ENCODE data around the gene ZNF213.
A peak's percentile ranks its signal among the peaks of the same experiment; 100 is the strongest.
"Not testable (repeated sequence)": the region's sequence is repeated elsewhere in the genome, so short reads cannot be mapped to it uniquely, and the experiment has no call there.

The ZNF213 gene

DNA sequence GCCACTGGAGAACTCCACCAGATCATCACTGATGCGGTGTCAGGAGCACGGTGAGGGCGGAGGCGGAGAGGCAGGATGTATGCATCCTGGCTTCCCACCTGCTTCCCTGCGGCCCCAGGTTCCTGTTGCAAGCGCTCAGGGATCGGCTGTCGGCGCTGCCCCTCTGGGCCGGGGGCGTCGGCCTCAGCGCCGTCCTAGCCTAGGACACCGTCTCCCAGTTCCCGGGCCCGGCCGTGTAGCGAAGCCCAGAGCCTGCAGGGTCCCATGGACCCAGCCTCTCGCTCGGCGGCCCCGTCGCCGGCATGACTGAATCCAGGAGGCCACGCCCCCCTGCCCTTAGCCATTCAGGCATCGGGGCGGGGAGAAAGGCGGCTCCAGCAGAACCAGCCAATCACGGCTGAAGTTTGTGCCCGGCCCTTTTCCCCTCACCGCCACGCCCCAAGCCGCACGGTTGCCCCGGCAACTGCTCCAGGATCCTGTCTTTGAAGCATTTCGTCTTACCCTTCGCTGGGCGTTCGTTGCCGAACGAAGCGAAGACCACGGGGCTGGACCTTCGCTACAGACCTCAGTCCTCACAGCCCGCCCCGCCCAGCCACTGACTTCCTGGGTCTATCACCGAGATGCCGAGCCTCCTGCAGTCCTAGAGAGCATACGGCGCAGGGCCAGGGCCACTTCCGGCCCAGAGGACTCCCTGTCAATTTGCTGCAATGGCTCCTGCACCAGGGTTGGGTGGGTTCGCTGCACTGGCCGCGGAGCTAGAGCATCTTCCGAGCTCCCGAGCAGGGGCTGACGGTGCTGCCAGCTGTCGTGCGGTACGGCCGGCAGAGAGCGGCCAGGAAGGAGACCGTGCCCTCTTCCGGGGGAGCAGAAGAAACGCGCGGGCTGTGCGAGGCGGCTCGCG is 10.6 kb upstream of the ZNF213 start:
- DNase-seq, result peak; percentile 93 to 99 (median 96)
- intact Hi-C loops (cut with DNase I), result no loop called here

DNA sequence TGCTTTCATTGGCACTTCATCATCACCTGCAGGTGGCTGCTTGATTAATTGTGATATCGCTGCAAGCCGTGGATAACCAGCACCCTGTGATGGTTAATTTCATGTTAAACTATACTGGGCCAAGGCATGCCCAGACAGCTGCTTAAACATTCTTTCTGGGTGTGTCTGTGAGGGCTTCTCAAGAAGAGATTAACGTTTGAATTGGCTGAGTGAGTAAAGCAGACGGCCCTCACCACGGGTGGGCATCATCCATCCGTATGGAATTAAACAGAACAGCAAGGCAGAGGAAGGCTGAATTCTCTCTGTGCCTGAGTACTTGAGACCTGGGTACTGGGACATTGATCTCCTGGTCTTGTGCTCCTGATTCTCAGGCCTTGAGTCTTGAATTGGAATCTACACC is 7.1 kb upstream of the ZNF213 start:
- DNase-seq, result no peak
- intact Hi-C loops (cut with DNase I), result loop anchor here (2.0 kb wide), 1 partner anchor 69 kb away; no protein-coding TSS in a partner anchor

DNA sequence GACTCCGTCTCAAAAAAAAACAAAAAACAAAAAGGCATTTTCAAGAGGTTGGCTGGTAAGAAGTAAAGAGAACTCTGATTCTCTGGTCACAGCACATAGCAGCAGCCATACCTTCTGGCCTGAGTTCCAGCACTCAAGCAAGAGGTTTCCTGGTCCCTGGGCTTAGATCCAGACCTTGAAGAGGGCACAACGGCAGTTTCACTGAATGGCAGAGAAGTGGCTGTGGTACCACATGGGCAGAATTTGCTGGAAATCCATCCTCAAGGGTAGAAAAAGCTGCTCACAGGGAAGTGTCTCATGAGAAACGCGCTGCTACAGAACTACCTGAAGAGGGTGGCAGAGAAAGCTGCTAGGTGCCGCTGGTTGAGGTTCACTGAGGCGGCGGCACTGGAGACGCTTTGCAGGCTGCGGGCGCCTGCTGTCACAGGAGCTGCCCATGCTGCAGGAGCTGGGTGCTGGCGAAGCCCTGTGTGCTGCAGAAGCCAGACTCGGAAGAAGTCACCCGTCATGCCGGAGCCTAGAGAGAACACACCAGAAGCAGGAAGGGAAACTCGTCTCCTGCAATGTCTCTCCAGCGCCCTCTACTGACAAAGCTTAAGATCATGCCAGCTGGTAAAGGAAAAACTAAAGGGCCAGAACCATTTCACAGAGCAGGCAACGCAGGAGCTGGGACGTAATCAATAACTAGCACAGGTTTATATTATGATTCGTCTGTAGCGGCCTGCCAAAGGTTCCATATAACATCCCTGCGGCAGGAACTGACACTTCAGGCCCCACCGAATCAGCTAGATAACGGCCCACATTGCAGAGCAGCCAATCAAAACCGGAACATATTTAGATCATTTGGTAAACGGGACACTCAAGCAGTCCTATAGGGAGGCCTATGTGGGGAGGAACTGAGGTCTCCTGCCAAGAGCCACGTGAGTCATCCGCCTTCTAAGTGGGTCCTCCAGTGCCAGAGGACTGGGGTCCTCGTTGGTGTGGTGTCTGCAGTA is 5.4 kb upstream of the ZNF213 start:
- peak; percentile 52 to 96 (median 70) for DNase-seq

DNA sequence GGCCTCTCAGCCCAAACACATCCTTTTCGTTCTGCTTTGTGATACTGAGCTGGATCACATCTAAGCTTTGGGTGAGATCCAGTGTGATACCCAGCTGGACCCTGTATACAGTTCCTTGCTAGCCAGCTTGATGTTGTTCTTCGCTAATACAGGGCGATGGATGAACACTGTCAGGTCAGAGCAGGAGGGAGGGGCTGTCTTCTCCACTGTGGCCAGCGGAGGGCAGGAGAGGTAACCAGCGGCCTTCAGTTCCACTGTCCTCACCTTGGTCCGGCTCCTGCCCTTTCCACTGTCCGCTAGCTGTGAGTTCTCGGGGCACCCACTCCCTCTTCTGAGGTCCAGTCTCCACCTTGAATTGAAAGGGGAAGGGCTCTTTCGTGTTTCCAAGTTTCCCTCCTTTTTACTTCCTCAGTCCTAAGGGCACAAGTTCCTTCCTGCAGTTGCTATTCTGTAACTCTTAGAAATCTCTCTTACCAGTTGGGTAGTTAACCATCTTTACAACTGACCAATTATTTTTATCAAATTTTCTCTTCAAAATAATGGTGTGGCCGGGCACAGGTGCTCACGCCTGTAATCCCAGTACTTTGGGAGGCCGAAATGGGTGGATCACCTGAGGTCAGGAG is 3.0 kb upstream of the ZNF213 start:
- peak in 2 of 10 donors; percentile 44 to 69 for DNase-seq
- intact Hi-C loops (cut with DNase I), result no loop called here

More for the DNA sequence above, 5.4 kb upstream of the ZNF213 start:
- intact Hi-C loops (cut with DNase I), result loop anchor here (2.0 kb wide), 1 partner anchor 71 kb away; no protein-coding TSS in a partner anchor

DNA sequence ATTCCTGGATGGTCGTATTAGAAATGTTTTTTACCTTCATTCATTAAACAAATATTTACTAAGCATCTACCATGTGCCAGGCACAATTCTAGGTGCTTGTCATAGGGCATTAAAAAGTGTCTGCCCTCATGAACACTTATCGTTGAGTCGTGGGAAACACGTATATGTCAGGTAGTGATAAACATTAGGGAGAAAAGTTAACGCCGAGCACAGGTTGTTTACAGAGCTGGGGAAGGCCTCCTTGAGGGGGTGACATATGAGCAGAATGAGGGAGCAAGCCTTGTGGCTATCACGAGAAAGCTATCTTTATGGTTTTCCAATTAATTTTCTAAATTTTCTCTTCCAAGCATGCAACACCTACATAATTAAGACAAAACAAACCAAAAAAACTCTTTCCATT is 985 bp upstream of the ZNF213 start:
- intact Hi-C loops (cut with DNase I), result no loop called here
- DNase-seq, result no peak

DNA sequence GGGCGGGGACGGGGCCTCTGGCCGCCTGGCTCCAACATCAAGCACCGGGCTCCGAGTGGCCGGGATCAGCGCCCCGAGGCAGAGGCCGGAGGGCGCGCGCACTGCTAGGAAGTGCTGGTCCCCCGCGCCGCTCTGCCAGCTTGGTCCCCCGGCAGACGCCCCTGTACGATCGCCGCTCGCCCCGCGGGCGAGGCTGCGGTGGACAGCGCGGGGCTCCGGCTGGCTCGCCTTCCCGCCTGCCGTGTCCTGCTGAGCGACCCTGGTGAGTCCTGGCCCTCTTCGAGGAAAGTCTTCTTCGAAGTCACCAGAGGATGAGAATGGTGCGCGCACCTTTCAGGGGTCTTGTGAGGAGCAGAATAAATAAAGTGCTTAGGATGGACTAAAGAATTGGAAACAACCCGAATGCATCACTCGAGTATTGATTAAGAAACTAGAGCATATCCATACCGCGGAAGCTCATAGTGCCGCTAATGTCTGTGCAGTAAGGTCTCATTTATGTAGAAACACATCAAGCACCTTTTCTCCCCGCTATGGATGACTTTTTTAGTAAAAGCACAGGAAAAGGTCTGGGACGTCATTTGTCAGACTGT is 392 bp downstream of the ZNF213 start:
- DNase-seq, result peak in 1 of 10 donors; percentile 87
- intact Hi-C loops (cut with DNase I), result no loop called here

DNA sequence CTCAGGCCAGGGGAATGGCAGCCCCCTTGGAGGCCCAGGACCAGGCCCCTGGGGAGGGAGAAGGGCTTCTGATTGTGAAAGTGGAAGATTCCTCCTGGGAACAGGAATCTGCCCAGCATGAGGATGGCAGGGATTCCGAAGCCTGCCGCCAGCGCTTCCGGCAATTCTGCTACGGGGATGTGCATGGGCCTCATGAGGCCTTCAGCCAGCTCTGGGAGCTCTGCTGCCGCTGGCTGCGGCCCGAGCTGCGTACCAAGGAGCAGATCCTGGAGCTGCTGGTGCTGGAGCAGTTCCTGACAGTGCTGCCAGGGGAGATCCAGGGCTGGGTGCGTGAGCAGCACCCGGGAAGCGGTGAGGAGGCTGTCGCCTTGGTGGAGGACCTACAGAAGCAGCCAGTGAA is 2.4 kb downstream of the ZNF213 start:
- intact Hi-C loops (cut with DNase I), result no loop called here
- peak in 3 of 10 donors; percentile 22 to 77 (median 72) for DNase-seq

DNA sequence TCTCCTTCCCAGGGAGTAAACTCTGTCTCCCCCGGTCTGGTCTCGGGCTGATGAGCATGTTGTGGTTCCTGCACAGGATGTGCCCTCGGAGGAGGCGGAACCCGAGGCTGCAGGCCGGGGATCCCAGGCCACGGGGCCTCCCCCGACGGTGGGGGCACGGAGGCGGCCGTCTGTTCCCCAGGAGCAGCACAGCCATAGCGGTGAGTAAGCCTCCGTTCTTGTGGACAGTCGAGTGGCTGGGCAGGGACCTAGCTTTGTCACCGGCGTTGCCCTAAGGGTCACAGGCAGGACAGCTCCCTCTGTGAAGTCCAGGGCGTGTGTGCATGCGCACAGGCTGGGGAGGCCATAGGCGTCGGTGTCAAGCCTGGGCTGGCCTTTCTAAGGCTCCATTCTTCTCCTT is 3.5 kb downstream of the ZNF213 start:
- intact Hi-C loops (cut with DNase I), result no loop called here
- DNase-seq, result peak in 3 of 10 donors; percentile 59 to 63 (median 61)

DNA sequence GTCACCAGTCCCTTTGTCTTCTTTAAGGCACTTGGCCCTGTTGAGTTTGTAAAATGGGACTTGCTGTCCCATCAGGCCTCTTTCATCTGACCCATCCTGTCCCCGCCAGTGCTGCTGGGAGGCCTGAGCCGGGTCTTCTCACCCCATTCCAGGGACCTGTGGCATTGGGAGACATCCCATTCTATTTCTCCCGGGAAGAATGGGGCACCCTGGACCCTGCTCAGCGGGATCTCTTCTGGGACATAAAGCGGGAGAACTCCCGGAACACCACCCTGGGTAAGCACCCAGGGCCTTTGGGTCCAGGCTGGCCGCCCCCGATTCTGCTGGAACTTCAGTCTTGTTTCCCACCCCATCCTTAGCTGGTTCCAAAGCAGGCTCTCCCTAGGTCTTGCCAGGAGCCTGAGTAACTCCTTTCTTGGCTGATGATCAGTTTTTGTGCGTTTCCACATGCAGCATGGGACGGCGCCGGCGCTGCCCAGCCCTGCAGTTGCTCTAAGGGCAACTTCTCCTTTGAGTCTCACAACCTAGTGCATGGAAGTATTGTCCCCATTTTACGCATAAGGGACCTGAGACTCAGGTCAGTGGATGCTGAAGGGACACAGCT is 4.1 kb downstream of the ZNF213 start:
- peak in 3 of 10 donors; percentile 27 to 75 (median 32) for DNase-seq
- intact Hi-C loops (cut with DNase I), result no loop called here

DNA sequence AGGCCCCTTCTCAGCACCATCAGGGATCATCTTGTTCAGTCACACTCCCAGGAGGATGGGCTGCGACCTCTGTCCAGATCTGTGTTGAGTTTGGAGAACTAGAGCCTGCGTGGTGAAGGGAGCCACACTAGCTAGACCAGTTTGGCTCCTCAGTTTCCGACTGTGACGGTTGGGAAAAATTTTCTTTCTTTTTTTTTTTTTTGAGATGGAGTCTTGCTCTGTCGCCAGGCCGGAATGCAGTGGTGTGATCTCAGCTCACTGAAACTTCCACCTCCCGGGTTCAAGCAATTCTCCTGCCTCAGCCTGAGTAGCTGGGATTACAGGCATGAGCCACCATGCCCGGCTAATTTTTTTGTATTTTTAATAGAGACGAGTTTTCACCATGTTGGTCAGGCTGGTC is 4.7 kb downstream of the ZNF213 start:
- intact Hi-C loops (cut with DNase I), result not testable (repeated sequence)
- DNase-seq, result peak in 3 of 10 donors; percentile 8 to 35 (median 9)

DNA sequence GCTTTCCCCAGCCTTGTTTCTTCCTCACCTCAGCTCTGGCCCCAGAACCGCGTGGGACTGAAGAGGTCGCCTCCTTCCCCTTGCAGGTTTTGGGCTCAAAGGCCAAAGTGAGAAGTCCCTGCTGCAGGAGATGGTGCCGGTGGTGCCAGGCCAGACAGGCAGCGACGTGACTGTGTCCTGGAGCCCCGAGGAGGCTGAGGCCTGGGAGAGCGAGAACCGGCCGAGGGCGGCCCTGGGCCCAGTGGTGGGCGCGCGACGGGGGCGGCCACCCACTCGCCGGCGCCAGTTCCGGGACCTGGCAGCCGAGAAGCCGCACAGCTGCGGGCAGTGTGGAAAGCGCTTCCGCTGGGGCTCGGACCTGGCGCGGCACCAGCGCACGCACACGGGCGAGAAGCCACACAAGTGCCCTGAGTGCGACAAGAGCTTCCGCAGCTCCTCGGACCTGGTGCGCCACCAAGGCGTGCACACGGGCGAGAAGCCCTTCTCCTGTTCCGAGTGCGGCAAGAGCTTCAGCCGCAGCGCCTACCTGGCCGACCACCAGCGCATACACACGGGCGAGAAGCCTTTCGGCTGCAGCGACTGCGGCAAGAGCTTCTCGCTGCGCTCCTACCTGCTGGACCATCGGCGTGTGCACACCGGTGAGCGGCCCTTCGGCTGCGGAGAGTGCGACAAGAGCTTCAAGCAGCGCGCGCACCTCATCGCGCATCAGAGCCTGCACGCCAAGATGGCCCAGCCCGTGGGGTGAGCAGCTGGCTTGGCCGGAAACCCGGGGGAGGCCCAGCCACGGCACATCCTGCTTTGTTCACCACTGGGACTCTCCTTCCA is 6.0 kb downstream of the ZNF213 start:
- DNase-seq, result peak in 3 of 10 donors; percentile 59 to 75 (median 74)
- intact Hi-C loops (cut with DNase I), result no loop called here

DNA sequence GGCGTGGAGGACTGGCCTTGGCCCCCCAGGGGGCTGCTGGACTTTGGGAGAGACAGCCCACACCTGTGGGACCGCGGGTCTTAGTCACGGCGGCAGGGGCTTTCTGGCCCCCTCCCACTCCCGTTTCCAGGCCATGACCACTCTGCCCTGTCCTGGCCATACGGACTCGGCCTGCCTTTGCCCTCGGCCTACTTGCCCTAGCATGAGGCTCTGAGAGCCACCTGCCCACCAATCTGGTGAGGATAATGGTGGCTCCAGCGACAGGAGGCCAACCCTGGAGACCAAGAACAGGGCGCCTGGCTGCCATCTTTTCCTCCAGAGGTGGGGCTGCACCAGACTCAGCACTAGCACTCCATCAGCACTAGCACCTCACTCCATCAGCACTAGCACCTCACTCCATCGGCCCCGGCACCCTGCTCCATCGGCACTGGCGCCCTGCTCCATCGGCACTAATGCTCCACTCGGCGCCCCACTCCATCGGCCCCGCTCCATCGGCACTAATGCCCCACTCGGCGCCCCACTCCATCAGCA is 7.0 kb downstream of the ZNF213 start:
- peak in 3 of 10 donors; percentile 47 to 72 (median 66) for DNase-seq
- intact Hi-C loops (cut with DNase I), result no loop called here

DNA sequence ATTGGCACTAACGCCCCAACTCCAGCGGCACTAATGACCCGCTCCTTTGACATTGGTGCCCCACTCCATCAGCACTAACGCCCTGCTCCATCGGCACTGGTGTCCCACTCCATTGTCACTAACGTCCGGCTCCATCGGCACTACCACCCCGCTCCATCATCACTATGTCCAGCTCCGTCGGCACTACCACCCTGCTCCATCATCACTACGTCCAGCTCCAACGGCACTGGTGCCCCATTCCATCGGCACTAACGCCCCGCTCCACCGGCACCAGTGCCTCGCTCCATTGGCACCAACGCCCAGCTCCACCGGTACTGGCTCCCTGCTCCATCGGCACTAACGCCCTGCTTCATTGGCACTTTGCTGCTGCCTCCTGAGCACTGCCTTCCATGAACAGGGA is 7.5 kb downstream of the ZNF213 start:
- intact Hi-C loops (cut with DNase I), result no loop called here
- DNase-seq, result peak in 1 of 10 donors; percentile 74

DNA sequence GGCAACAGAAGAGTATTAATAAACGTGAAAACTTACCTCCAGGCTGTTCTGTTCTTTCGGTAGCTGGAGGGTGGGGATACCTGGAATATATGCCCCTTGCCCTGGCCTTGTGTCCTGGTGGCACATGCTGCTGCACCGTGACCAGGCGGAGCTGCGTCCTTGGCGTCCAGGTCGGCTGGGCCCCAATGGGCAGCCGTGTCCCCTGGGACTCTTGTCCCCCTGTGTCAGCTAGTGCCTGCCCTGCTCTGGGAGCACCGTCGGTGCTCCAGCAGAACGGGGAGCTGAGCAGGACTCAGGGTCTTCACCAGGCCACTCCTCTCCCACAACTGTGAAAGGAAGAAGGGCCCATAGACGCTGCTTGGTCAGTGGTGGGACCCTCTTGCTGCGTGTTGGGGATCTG is 7.9 kb downstream of the ZNF213 start:
- intact Hi-C loops (cut with DNase I), result no loop called here
- DNase-seq, result peak in 2 of 10 donors; percentile 55 to 75

DNA sequence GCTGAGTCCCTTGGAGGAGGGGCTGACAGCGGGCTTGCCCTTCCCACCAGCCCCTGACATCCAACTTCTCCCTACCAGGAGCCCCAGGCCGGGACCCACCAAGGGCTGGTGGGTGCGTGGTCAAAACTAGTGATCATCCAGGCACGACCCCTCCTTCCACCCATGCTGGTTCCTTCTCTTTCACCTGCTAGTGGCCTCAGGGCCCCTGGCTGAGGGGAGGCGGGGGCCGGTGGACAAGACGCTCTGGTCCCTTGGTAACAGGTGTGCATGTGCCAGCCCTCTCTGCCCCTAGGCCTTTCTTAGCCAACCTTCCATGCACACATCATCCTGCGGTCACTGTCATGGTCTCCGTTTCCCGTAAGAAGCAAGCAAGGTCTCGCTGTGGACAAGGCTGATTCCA is 8.4 kb downstream of the ZNF213 start:
- intact Hi-C loops (cut with DNase I), result no loop called here
- DNase-seq, result peak in 2 of 10 donors; percentile 49 to 71

DNA sequence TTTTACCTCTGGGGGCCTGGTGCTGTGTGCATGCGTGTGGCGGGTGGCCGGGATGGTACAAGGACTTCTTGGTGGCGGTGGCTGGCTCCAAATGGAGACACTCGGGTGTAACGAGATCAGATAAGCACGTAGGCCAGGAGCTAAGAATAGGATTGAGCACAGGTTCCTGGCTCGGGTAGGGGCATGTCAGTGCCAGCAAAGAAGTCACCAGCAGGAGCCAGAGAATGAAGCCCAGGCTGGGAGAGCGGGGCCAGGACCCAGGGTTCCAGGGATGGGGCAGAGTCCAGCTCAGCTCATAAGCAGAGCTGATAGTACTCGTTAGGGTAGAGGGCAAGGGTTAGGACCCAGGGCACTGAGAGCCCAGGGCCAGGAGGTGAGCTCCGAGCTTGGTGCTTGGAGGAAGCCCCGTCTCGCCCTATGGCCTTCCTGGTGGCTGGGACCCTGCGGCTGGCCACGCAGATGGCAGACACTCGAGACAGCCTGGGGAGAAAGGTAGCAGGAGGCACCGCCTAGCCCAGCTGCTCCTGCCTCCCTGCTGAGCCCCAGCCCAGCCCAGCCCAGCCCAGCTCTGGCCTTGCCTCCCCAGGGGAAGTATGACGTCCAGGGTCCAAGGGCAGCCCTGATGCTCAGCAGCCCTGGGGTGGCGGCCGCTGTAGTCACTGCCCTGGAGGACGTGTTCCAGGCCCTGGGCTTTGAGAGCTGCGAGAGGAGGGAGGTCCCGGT is 8.9 kb downstream of the ZNF213 start:
- DNase-seq, result peak in 3 of 10 donors; percentile 8 to 74 (median 65)
- intact Hi-C loops (cut with DNase I), result no loop called here

DNA sequence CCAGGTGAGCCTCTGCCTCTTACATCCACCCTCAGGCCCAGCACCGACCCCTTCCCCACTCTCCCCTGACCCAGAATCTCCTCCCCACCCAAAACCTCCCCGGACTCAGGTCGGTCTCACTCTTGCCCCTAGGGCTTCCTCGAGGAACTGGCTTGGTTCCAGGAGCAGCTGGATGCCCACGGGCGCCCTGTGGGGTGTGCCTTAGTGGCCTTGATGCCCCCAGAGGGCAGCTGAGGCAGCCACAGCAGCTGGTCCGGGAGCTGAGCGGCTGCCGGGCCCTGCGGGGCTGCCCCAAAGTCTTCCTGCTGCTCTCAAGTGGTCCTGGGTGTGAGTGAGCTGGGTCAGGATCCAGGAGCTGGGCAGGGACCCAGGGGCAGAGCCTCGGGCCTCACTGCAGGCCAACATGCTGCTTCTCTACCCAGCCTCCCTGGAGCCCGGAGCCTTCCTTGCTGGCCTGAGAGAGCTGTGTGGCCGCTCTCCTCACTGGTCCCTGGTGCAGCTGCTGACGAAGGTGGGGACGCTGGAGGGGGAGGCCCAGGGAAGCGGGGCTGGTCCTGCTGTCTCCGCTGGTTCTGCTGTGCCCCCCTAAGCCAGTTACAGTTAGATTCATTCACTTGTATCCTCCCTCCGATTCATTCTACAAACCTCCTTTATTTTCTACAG is 9.6 kb downstream of the ZNF213 start:
- intact Hi-C loops (cut with DNase I), result no loop called here
- DNase-seq, result peak in 2 of 10 donors; percentile 49 to 67
